GM12865 (cell line): ENCODE results near the gene TBXAS1.

Experiments used
- DNase-seq: peaks from one replicate; pipeline ENCODE4 v3.0.0; 2010; ENCODE audit warnings: low read depth
- H3K4me3 ChIP-seq: 2 replicates; pipeline ENCODE4 v1.5.1; 2011; ENCODE audit warnings: mild to moderate bottlenecking, low read depth, low read length, control low read depth
- TF ChIP-seq, protein P1 (sequence below): IDR thresholded peaks from 2 replicates; pipeline ENCODE4 v1.5.1; 2011; ENCODE audit warnings: low read length, control low read depth, low read depth, inconsistent platforms; ENCODE audit not compliant: insufficient read depth; ENCODE audit errors: missing control alignments

Gene TBXAS1

GRCh38 chr7:140044251-140044650 is 215.2 kb downstream of the TBXAS1 start:
- TF ChIP-seq, protein P1, sequence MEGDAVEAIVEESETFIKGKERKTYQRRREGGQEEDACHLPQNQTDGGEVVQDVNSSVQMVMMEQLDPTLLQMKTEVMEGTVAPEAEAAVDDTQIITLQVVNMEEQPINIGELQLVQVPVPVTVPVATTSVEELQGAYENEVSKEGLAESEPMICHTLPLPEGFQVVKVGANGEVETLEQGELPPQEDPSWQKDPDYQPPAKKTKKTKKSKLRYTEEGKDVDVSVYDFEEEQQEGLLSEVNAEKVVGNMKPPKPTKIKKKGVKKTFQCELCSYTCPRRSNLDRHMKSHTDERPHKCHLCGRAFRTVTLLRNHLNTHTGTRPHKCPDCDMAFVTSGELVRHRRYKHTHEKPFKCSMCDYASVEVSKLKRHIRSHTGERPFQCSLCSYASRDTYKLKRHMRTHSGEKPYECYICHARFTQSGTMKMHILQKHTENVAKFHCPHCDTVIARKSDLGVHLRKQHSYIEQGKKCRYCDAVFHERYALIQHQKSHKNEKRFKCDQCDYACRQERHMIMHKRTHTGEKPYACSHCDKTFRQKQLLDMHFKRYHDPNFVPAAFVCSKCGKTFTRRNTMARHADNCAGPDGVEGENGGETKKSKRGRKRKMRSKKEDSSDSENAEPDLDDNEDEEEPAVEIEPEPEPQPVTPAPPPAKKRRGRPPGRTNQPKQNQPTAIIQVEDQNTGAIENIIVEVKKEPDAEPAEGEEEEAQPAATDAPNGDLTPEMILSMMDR: no peak
- no peak for DNase-seq
- no peak overlapping the region for H3K4me3 ChIP-seq

DNA sequence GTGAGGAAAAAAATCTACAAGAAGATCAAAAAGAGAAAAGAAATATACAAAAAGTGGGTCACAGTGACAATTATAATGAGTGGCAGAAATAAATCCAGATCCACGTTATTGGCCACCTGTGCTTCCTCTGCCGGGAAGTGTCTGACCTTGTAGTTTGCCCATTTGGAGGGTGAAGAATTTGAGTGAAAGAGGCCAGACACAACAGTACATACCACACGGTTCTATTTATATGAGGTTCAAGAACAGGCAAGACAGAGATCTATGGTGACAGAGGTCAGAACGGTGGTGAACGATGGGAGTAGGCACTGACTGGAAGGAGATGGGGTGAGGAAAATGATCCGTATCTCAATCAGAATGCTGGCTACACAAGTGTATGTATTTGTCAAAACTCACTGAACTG is 216.6 kb downstream of the TBXAS1 start:
- TF ChIP-seq, protein P1: no peak
- DNase-seq: no peak
- H3K4me3 ChIP-seq: no peak overlapping the region

DNA sequence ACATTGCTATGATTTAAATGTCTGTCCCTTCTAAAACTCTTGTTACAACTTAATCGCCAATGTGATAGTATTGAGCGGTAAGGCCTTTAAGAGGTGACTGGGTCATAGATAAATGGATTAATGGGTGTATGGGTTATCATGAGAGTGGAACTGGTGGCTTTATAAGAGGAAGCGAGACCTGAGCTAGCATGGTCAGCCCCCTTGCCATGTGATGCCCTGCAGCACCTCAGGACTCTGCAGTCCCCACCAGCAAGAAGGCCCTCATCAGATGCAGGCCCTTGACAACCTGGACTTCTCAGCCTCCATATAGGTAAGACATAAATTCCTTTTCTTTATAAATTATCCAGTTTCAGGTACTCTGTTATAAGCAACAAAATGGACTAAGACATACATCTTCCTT is 218.1 kb downstream of the TBXAS1 start:
- TF ChIP-seq, protein P1: no peak
- no peak overlapping the region for H3K4me3 ChIP-seq

DNA sequence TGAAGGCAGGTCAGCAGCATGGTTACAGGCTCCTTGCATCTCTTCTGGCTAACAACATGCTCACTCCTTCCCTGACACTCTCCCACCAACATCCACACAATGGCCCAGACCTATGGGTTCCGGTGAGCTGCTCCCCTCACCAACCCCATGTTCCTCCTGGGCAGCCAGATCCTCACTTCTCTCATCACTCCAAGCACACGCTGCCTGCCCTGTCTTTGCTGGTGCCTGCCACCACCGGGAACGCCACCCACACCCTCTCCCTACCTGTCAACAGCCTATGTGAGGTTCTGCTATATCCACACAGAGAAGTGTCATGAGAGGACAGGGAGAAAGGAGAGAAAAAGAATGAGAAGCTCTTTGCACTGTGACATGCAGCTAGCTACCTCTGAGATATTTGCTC is 219.1 kb downstream of the TBXAS1 start:
- TF ChIP-seq, protein P1: no peak
- H3K4me3 ChIP-seq: no peak overlapping the region
- DNase-seq: no peak

More for the DNA sequence above, 218.1 kb downstream of the TBXAS1 start:
- no peak for DNase-seq

GRCh38 chr7:140048989-140049338 is 219.9 kb downstream of the TBXAS1 start:
- no peak for DNase-seq
- TF ChIP-seq, protein P1: no peak
- H3K4me3 ChIP-seq: no peak overlapping the region

DNA sequence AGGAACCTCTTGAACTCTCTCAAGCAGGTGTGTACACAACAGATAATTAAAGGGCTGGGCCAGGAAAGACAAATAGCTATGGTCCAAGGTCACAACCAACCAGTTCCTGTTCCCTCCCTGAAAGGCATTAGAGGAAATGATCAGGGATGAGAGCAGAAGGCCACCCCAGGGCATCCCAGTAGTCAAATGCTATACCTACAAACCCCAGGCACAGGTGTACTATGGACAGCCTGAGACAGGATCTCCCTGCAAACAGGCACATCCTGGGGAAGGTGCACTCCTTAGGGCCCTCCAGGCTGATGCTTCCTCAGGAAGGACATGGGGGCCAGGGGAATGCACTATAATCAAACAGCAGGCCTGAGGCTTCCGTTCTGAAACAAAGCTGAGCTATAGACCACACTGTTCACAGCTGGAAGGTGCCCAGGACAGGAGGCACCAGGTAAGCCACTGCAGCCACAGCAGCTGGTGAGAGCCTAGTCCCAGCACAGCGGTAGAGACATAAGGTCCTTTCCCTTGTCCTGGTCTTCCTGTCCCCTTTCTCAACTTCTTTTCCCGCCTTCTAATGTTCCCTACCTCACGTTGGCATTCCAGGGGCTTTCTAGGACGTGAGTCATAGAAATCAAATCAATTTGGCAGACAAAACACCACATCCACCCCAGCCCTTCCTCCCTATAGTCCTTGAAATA is 220.4 kb downstream of the TBXAS1 start:
- no peak overlapping the region for H3K4me3 ChIP-seq
- DNase-seq: no peak
- TF ChIP-seq, protein P1: no peak

- no peak for DNase-seq
- H3K4me3 ChIP-seq: no peak overlapping the region
- TF ChIP-seq, protein P1: no peak
Observed at GRCh38 chr7:140050100-140050499, 221.0 kb downstream of the TBXAS1 start.
